Measurements from ENCODE around the gene PRKAG3. TPM values are rescaled to one million over a fixed set of nuclear protein-coding genes. Genes with fewer than 3 reads are reported as not detected.

Gene PRKAG3
- total RNA-seq, 1 experiment from 2014 or later, result not detected

DNA sequence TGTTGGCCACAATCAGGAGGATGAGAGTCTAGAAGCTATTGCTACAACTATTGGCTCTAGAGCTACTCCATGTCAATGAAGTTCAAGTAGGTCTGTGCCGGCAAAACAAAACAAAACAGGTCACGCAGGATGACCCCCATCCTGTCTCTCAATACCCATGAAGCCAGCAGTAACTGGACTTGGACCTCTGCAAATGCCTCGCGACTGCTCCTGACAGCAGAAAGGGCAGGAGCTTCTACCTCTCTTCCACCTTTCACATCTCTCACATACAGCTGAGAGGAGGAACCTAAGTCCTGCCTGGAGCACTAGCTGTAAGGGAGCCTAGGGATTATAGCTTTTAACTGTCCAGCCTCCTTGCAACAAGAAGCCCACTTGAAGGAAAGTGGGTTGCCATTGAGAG lies 16.0 kb downstream of the PRKAG3 start:
- ATAC-seq, result no peak
- Mint-ChIP-seq H3K27me3 (ENCODE audit: low read depth) (no peaks in the 10 kb centered on the region), H3K9me3 (no peaks in the 10 kb centered on the region), H3K4me1 (no peaks in the 10 kb centered on the region), H3K4me3 (no peak overlapping the region), H3K27ac (no peak overlapping the region), H3K36me3 (no peaks in the 10 kb centered on the region)
- no peak for TF ChIP-seq ZNF317 (CRISPR knock-in tag; IDR thresholded peaks at IDR 0.05; ENCODE audit: borderline replicate concordance, low read depth)
- no peak for TF ChIP-seq OVOL2 (CRISPR knock-in tag; IDR thresholded peaks at IDR 0.05; ENCODE audit: borderline replicate concordance)
- TF ChIP-seq, protein P1, sequence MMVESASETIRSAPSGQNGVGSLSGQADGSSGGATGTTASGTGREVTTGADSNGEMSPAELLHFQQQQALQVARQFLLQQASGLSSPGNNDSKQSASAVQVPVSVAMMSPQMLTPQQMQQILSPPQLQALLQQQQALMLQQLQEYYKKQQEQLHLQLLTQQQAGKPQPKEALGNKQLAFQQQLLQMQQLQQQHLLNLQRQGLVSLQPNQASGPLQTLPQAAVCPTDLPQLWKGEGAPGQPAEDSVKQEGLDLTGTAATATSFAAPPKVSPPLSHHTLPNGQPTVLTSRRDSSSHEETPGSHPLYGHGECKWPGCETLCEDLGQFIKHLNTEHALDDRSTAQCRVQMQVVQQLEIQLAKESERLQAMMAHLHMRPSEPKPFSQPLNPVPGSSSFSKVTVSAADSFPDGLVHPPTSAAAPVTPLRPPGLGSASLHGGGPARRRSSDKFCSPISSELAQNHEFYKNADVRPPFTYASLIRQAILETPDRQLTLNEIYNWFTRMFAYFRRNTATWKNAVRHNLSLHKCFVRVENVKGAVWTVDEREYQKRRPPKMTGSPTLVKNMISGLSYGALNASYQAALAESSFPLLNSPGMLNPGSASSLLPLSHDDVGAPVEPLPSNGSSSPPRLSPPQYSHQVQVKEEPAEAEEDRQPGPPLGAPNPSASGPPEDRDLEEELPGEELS (CRISPR knock-in tag; IDR thresholded peaks at IDR 0.05), result no peak
- no peak for TF ChIP-seq SMAD4 (CRISPR knock-in tag; IDR thresholded peaks at IDR 0.05)
- no peak for TF ChIP-seq RORB (CRISPR knock-in tag; IDR thresholded peaks at IDR 0.05)
- TF ChIP-seq, protein P2, sequence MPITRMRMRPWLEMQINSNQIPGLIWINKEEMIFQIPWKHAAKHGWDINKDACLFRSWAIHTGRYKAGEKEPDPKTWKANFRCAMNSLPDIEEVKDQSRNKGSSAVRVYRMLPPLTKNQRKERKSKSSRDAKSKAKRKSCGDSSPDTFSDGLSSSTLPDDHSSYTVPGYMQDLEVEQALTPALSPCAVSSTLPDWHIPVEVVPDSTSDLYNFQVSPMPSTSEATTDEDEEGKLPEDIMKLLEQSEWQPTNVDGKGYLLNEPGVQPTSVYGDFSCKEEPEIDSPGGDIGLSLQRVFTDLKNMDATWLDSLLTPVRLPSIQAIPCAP (CRISPR knock-in tag; IDR thresholded peaks at IDR 0.05), result no peak
- no peak for TF ChIP-seq JUN (CRISPR knock-in tag; IDR thresholded peaks at IDR 0.05)
- TF ChIP-seq NR2C2 (CRISPR knock-in tag; IDR thresholded peaks at IDR 0.05), result no peak
- no peak for DNase-seq (ENCODE audit: low spot score)
- ChIA-PET POLR2A (no interaction called here), CTCF (interaction anchor here (1.3 to 1.6 kb wide), 2 partner anchors 32 to 164 kb away, joined by 3 to 6 read pairs; no protein-coding TSS in a partner anchor)

DNA sequence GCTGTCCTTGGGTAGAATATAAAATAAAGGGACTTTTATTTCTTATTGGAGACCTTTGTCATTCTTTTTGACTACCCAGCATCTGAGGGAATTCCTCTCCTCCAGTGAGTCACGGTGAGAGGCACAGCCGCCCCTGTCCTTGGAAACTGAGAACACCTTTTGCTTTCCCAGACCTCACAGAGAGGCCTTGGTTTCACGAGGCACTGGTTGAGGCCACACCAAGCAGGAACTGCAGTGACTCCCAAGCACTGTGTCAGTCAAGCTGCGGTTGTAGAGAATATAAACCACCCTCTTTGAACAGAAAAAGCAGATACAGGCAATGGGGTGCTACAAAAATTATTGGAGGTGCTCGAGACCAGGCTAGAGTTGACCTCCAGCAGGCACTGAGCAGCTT lies 16.4 kb downstream of the PRKAG3 start:
- no peaks in the 10 kb centered on the region for H3K36me3 Mint-ChIP-seq
- H3K4me1 Mint-ChIP-seq, result no peaks in the 10 kb centered on the region
- POLR2A ChIA-PET, result no interaction called here
- DNase-seq (ENCODE audit: low spot score) (no peak), ATAC-seq (no peak)
- CTCF ChIA-PET, result interaction anchor here (1.3 kb wide), 1 partner anchor 165 kb away, joined by 3 read pairs; no protein-coding TSS in a partner anchor
- H3K27ac Mint-ChIP-seq, result no peak overlapping the region
- TF ChIP-seq, protein P3, sequence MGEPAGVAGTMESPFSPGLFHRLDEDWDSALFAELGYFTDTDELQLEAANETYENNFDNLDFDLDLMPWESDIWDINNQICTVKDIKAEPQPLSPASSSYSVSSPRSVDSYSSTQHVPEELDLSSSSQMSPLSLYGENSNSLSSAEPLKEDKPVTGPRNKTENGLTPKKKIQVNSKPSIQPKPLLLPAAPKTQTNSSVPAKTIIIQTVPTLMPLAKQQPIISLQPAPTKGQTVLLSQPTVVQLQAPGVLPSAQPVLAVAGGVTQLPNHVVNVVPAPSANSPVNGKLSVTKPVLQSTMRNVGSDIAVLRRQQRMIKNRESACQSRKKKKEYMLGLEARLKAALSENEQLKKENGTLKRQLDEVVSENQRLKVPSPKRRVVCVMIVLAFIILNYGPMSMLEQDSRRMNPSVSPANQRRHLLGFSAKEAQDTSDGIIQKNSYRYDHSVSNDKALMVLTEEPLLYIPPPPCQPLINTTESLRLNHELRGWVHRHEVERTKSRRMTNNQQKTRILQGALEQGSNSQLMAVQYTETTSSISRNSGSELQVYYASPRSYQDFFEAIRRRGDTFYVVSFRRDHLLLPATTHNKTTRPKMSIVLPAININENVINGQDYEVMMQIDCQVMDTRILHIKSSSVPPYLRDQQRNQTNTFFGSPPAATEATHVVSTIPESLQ (CRISPR knock-in tag; IDR thresholded peaks at IDR 0.05), result no peak
- TF ChIP-seq SOX15 (CRISPR knock-in tag; IDR thresholded peaks at IDR 0.05), result no peak
- no peak for TF ChIP-seq TEAD4 (CRISPR knock-in tag; IDR thresholded peaks at IDR 0.05)
- no peak for TF ChIP-seq FOXK1 (CRISPR knock-in tag; IDR thresholded peaks at IDR 0.05)
- TF ChIP-seq, protein P4, sequence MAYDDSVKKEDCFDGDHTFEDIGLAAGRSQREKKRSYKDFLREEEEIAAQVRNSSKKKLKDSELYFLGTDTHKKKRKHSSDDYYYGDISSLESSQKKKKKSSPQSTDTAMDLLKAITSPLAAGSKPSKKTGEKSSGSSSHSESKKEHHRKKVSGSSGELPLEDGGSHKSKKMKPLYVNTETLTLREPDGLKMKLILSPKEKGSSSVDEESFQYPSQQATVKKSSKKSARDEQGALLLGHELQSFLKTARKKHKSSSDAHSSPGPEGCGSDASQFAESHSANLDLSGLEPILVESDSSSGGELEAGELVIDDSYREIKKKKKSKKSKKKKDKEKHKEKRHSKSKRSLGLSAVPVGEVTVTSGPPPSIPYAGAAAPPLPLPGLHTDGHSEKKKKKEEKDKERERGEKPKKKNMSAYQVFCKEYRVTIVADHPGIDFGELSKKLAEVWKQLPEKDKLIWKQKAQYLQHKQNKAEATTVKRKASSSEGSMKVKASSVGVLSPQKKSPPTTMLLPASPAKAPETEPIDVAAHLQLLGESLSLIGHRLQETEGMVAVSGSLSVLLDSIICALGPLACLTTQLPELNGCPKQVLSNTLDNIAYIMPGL (CRISPR knock-in tag; IDR thresholded peaks at IDR 0.05), result no peak
- no peak for TF ChIP-seq EMX1 (CRISPR knock-in tag; IDR thresholded peaks at IDR 0.05)
- no peak for TF ChIP-seq KAT7 (CRISPR knock-in tag; IDR thresholded peaks at IDR 0.05; ENCODE audit: borderline replicate concordance)
- TF ChIP-seq SP1 (CRISPR knock-in tag; conservative IDR thresholded peaks at IDR 0.05), result no peak
- TF ChIP-seq NR2C2 (CRISPR knock-in tag; IDR thresholded peaks at IDR 0.05), result no peak
- no peak overlapping the region for H3K4me3 Mint-ChIP-seq
- no peaks in the 10 kb centered on the region for H3K27me3 Mint-ChIP-seq (ENCODE audit: low read depth)
- H3K9me3 Mint-ChIP-seq, result no peaks in the 10 kb centered on the region

DNA sequence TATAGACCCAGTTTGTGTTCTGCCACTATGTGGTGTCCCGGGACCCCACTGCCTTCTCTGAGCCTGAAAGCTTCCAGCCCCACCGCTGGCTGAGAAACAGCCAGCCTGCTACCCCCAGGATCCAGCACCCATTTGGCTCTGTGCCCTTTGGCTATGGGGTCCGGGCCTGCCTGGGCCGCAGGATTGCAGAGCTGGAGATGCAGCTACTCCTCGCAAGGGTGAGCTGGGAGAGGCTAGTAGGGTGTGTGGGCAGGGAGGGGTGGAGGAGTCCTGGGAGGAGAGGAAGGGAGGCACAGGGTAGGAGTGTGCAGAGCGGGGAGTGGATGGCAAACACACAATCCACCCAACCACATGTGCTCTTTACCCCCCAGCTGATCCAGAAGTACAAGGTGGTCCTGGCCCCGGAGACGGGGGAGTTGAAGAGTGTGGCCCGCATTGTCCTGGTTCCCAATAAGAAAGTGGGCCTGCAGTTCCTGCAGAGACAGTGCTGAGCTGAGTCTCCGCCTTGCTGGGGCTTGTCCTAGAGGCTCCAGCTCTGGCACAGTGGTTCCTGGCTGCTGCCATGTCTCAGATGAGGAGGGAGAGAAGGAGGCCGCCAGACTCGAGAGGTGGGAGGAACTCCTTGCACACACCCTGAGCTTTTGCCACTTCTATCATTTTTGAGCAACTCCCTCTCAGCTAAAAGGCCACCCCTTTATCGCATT lies 16.9 kb downstream of the PRKAG3 start:
- CTCF ChIA-PET, result interaction anchor here (0.6 to 1.3 kb wide), 2 partner anchors 165 to 521 kb away, joined by 3 to 6 read pairs; no protein-coding TSS in a partner anchor
- Mint-ChIP-seq H3K4me1 (no peaks in the 10 kb centered on the region), H3K4me3 (no peak overlapping the region), H3K36me3 (no peaks in the 10 kb centered on the region), H3K9me3 (no peaks in the 10 kb centered on the region), H3K27me3 (ENCODE audit: low read depth) (no peaks in the 10 kb centered on the region), H3K27ac (no peak overlapping the region)
- TF ChIP-seq JAZF1 (CRISPR knock-in tag; IDR thresholded peaks at IDR 0.05) (no peak), NR1H2 (CRISPR knock-in tag; IDR thresholded peaks at IDR 0.05) (no peak), ELF4 (CRISPR knock-in tag; IDR thresholded peaks at IDR 0.05; ENCODE audit: low read depth) (no peak)
- TF ChIP-seq, protein P1 (CRISPR knock-in tag; IDR thresholded peaks at IDR 0.05), result no peak
- POLR2A ChIA-PET, result no interaction called here
- ATAC-seq (no peak), DNase-seq (ENCODE audit: low spot score) (no peak)

Measured in WTC11 (cell line).